GM21723 (cell line): ENCODE measurements around the gene SDF4.

Source experiments
- ATAC-seq: cut with Tn5 transposase; IDR thresholded peaks from one replicate; pipeline ENCODE4 v1.9.1; 2021; ENCODE audit warnings: mild to moderate bottlenecking, moderate library complexity; ENCODE audit not compliant: unreplicated experiment

SDF4 gene

DNA sequence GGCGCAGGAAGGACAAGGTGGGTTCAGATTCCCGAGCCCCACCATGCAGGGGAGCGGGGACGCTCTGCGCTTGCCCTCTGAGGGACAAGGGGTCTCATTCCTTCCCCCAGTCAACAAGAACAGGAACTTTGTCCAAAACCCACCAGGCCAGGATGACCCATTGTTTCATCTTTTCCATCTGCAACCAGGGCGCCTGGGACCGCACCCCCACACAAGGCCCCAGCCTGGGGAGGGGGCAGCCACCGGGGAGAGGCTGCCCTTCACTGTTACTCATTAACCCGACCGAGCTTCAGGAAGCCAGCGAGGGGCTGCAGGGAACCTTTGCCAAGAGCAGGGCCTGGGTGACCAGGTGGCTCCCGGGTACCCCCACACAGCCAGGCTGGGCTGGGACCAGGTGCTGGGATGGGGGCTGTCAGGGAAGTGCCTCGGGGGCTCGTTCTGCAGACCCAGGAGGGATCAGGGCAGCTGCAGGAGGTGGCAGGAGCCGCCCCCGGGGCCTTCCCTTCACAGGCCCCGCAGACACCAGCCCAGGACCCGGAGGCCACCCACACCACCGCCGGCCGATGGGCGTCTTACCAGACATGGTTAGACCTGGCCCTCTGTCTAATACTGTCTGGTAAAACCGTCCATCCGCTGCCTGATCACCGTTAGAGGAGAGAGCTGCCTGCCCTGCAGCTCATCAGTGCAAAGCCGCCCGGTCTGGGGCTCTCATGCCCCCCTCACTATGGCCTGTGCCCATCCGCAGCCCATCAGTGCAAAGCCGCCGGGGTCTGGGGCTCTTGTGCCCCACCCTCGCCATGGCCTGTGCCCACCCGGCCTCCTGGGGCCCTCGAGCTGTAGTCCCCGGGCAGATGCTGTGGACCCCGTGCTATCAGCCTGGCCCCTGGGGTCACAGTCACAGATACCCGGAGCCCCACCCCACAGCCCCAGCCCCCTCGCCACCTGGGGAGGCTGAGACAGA lies 63.1 kb downstream of the SDF4 start:
- ATAC-seq, result no peak

DNA sequence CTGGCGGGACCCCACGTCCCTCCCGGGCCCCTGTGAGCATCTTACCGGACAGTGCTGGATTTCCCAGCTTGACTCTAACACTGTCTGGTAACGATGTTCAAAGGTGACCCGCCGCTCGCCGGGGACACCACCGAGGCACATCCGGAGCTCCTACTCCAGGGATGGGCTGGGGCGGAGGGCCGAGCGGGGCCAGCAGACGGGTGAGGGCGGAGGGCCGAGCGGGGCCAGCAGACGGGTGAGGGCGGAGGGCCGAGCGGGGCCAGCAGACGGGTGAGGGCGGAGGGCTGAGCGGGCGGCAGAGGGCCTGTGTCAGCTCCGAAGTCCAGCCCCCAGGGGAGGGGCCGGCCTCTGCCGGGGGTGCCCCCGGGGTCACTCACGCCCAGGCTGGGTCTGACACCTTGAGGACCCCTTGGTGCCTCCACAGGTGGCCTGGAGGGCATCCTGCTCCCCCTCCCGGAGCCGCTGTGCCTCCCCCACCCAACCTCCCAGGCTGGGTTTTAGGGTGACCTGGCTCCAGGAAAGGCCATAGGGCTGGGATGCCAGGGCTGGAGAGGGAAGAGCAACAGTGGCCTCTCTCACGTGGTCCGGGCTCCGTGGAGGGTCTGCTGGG lies 63.9 kb downstream of the SDF4 start:
- no peak for ATAC-seq

DNA sequence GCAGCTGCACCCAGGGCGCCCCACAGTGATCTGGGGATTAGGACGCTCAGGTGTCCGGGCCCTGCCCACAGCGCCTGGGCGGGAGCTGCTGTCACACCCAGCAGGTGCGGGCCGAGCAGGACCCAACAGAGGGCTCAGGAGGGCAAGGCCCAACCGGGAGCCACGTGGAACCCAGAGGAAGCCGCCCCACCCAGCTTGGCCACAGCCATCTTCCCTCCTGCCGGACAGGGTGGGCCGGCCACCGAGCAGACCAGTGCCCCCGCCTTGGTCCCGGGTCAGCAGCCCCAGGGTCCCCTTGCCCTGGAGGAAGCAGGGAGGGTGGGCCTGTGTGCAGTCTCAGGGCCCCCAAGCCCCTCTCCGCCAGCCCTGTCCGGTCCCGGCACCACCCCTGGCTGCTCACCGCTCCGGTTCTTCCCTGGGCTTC lies 64.4 kb downstream of the SDF4 start:
- ATAC-seq, result no peak
